Prostate gland (tissue), 2 donors: ENCODE results near the gene SLC5A9.

ENCODE experiments used
- CTCF ChIP-seq, 4 experiments: fragments of 200-600 bp in 2 of 4; fragments of 450-650 bp in 2 of 4; sonication (generic) in 2 of 4; IDR thresholded peaks; 1 replicate in 3 of 4; 2 replicates in 1 of 4; pipeline ENCODE4 v1.5.1; 2016 to 2019; ENCODE audit warnings: antibody characterized with exemption in 4 of 4, mild to moderate bottlenecking in 2 of 4, moderate library complexity in 2 of 4
- POLR2A ChIP-seq: fragments of 450-650 bp; IDR thresholded peaks from one replicate; pipeline ENCODE4 v1.6.1; 2016; ENCODE audit warnings: antibody characterized with exemption, mild to moderate bottlenecking
- POLR2AphosphoS5 ChIP-seq: sonication (generic); formaldehyde crosslinking; IDR thresholded peaks from one replicate; pipeline ENCODE4 v1.6.1; 2017; ENCODE audit warnings: antibody characterized with exemption

GRCh38 chr1:48263041-48263440, 40.5 kb downstream of the SLC5A9 start:
- TF ChIP-seq CTCF (IDR thresholded peaks at IDR 0.05): no peak
- TF ChIP-seq POLR2A: no peak
- no peak for TF ChIP-seq POLR2AphosphoS5
